WERI-Rb-1 (cell line): ENCODE results near the gene MISP.

Source experiments
- DNase-seq: peaks from one replicate; pipeline ENCODE4 v3.0.0-alpha.2; 2020
- H3K27ac ChIP-seq: fragments of 250-450 bp; sonication (Bioruptor Pico); 2 replicates; pipeline ENCODE4 v1.5.1; 2020; ENCODE audit warnings: mild to moderate bottlenecking, moderate library complexity
- H3K27me3 ChIP-seq: fragments of 250-450 bp; sonication (Bioruptor Pico); 2 replicates; pipeline ENCODE4 v1.5.1; 2021; ENCODE audit warnings: mild to moderate bottlenecking, low read depth, moderate library complexity; ENCODE audit not compliant: insufficient read depth, severe bottlenecking
- H3K36me3 ChIP-seq: fragments of 250-450 bp; sonication (Bioruptor Pico); 2 replicates; pipeline ENCODE4 v1.5.1; 2020; ENCODE audit warnings: mild to moderate bottlenecking, moderate library complexity
- H3K4me3 ChIP-seq: 2 replicates; pipeline ENCODE4 v1.5.1; 2011; ENCODE audit warnings: low read depth, mild to moderate bottlenecking, control low read depth, low read length
- H3K9me3 ChIP-seq: fragments of 250-450 bp; sonication (Bioruptor Pico); 2 replicates; pipeline ENCODE4 v1.5.1; 2021; ENCODE audit warnings: mild to moderate bottlenecking, moderate library complexity; ENCODE audit not compliant: severe bottlenecking
- CTCF ChIP-seq: IDR thresholded peaks from 2 replicates; pipeline ENCODE4 v1.5.1; 2011; ENCODE audit warnings: low read depth, mild to moderate bottlenecking, control low read depth, inconsistent platforms, low read length

MISP gene

GRCh38 chr19:802498-803098 is 51.7 kb downstream of the MISP start:
- H3K27ac ChIP-seq, result no peak overlapping the region
- H3K9me3 ChIP-seq, result no peaks in the 10 kb centered on the region
- DNase-seq, result no peak
- no peak overlapping the region for H3K4me3 ChIP-seq
- no peak for TF ChIP-seq CTCF
- peaks cover 96% of the 10 kb centered on the region for H3K36me3 ChIP-seq
- H3K27me3 ChIP-seq, result no peaks in the 10 kb centered on the region

GRCh38 chr19:803099-803561 is 52.2 kb downstream of the MISP start:
- TF ChIP-seq CTCF, result no peak
- Histone ChIP-seq H3K36me3 (peaks cover 99% of the 10 kb centered on the region), H3K27me3 (no peaks in the 10 kb centered on the region), H3K9me3 (no peaks in the 10 kb centered on the region), H3K4me3 (no peak overlapping the region), H3K27ac (no peak overlapping the region)
- DNase-seq, result no peak

DNA sequence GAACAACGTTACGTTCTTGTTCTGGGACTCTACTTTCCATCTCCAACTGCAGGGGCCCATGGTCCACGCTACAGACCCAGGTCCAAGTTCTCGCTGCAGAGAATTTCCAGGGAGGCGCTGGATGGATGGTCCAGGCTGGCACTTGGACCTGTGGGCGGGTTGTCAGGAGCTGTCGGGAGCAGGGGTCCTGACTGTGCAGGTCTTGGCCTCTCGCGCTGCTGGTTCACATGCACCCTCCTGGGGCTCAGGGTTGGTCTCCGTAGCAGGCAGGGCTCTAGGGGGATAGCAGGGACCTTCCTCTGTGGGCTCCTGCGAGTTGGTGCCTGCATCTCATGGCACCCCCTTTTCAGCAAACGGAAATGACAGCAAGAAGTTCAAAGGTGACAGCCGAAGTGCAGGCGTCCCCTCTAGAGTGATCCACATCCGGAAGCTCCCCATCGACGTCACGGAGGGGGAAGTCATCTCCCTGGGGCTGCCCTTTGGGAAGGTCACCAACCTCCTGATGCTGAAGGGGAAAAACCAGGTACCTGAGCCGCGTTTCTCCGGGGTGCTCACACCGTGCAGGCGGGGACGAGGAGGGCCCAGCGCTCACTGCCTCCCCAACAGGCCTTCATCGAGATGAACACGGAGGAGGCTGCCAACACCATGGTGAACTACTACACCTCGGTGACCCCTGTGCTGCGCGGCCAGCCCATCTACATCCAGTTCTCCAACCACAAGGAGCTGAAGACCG is 52.9 kb downstream of the MISP start:
- no peak for DNase-seq
- Histone ChIP-seq H3K36me3 (peaks cover 97% of the 10 kb centered on the region), H3K27me3 (no peaks in the 10 kb centered on the region), H3K27ac (no peak overlapping the region), H3K9me3 (no peaks in the 10 kb centered on the region), H3K4me3 (no peak overlapping the region)
- no peak for TF ChIP-seq CTCF

DNA sequence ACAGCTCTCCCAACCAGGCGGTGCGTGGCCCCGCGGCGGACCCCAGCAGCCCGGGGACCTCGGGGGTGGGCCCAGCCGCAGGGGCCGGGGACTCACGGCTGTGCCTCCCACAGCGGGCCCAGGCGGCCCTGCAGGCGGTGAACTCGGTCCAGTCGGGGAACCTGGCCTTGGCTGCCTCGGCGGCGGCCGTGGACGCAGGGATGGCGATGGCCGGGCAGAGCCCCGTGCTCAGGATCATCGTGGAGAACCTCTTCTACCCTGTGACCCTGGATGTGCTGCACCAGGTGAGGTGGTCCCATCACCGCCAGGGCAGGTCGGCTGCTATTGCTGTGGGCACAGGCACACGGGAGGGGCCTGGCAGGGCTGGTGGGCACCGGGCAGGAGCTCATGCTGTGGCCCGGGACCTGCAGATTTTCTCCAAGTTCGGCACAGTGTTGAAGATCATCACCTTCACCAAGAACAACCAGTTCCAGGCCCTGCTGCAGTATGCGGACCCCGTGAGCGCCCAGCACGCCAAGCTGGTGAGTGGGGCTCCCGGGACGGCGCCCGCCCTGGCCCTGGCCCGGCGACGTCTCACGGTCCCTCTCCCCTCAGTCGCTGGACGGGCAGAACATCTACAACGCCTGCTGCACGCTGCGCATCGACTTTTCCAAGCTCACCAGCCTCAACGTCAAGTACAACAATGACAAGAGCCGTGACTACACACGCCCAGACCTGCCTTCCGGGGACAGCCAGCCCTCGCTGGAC is 53.7 kb downstream of the MISP start:
- TF ChIP-seq CTCF, result no peak
- H3K4me3 ChIP-seq, result no peak overlapping the region
- no peak overlapping the region for H3K27ac ChIP-seq
- no peak for DNase-seq
- no peaks in the 10 kb centered on the region for H3K9me3 ChIP-seq
- H3K27me3 ChIP-seq, result no peaks in the 10 kb centered on the region
- peaks cover 97% of the 10 kb centered on the region for H3K36me3 ChIP-seq

DNA sequence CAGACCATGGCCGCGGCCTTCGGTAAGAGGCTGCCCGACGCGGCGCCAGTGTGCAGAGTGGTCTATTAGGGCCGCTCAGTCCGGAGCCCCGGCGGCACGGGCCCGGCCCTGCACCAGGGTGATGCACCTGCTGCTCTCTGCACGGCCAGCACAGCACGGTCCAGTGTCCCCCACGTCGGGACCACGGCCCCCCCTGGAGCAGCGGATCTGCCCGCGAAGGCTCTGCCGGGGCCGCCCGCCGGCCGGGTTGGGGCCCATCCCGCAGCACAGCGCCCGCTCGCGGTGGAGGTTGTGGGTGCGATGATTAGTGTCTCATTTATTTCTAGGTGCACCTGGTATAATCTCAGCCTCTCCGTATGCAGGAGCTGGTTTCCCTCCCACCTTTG is 54.2 kb downstream of the MISP start:
- no peaks in the 10 kb centered on the region for H3K9me3 ChIP-seq
- DNase-seq, result no peak
- no peak for TF ChIP-seq CTCF
- no peak overlapping the region for H3K27ac ChIP-seq
- H3K4me3 ChIP-seq, result no peak overlapping the region
- peaks cover 97% of the 10 kb centered on the region for H3K36me3 ChIP-seq
- no peaks in the 10 kb centered on the region for H3K27me3 ChIP-seq
